Measurements from ENCODE around the gene RAPGEF5. TPM values are rescaled to one million over a fixed set of nuclear protein-coding genes. Genes with fewer than 3 reads are reported as not detected.

Gene RAPGEF5
- total and polyA plus RNA-seq, 12 donors = 5.1 to 87.0 (median 26.0) TPM

GRCh38 chr7:22156205-22156604 lies 200.7 kb downstream of the RAPGEF5 start:
- Histone ChIP-seq H3K27me3 (no peaks in the 10 kb centered on the region), H3K36me3 (replicated peaks in 1 of 2) (peaks cover 0 to 24% of the 10 kb centered on the region in 2 donors), H3K4me3 (no peak overlapping the region), H3K27ac (no peak overlapping the region), H3K9me3 (replicated peaks in 1 of 3) (no peaks in the 10 kb centered on the region), H3K4me1 (replicated peaks in 1 of 2) (no peaks in the 10 kb centered on the region)
- WGBS, 4 donors = 52 to 65% (median 57%) methylated on average over 4 of the region's 4 CpGs
- intact Hi-C loops (cut with DNase I) = no loop called here
- peak in 2 of 7 donors; percentile 12 to 25 for DNase-seq
- no peak for TF ChIP-seq CTCF (IDR thresholded peaks at IDR 0.05)

- Histone ChIP-seq H3K4me3 (no peak overlapping the region), H3K4me1 (replicated peaks in 1 of 2) (no peaks in the 10 kb centered on the region), H3K27me3 (no peaks in the 10 kb centered on the region), H3K36me3 (replicated peaks in 1 of 2) (peaks cover 0 to 22% of the 10 kb centered on the region in 2 donors), H3K9me3 (replicated peaks in 1 of 3) (no peaks in the 10 kb centered on the region), H3K27ac (no peak overlapping the region)
- WGBS, 4 donors = 27 to 56% (median 51%) methylated on average over 1 to 2 of the region's 2 CpGs
- intact Hi-C loops (cut with DNase I) = no loop called here
- TF ChIP-seq POLR2A (IDR thresholded peaks at IDR 0.05) = no peak
- no peak for TF ChIP-seq CTCF (IDR thresholded peaks at IDR 0.05)
- no peak for DNase-seq
These were observed 202.8 kb downstream of the RAPGEF5 start for GRCh38 chr7:22154143-22154529.

- no peak for DNase-seq
- H3K4me3 ChIP-seq = no peak overlapping the region
- TF ChIP-seq CTCF (IDR thresholded peaks at IDR 0.05) (no peak), POLR2A (IDR thresholded peaks at IDR 0.05) (no peak)
- WGBS, 4 donors = 81 to 84% (median 83%) methylated on average over 8 of the region's 8 CpGs
- no peaks in the 10 kb centered on the region for H3K4me1 ChIP-seq (replicated peaks in 1 of 2)
- H3K27ac ChIP-seq = no peak overlapping the region
- H3K9me3 ChIP-seq (replicated peaks in 1 of 3) = no peaks in the 10 kb centered on the region
- intact Hi-C loops (cut with DNase I) = no loop called here
- no peaks in the 10 kb centered on the region for H3K27me3 ChIP-seq
- peaks cover 0 to 27% of the 10 kb centered on the region in 2 donors for H3K36me3 ChIP-seq (replicated peaks in 1 of 2)
These were observed 203.4 kb downstream of the RAPGEF5 start for GRCh38 chr7:22153432-22154142.

GRCh38 chr7:22152690-22153089 lies 204.3 kb downstream of the RAPGEF5 start:
- Histone ChIP-seq H3K4me3 (no peak overlapping the region), H3K4me1 (replicated peaks in 1 of 2) (no peaks in the 10 kb centered on the region), H3K36me3 (replicated peaks in 1 of 2) (peaks cover 0 to 23% of the 10 kb centered on the region in 2 donors), H3K27me3 (no peaks in the 10 kb centered on the region), H3K27ac (no peak overlapping the region), H3K9me3 (replicated peaks in 1 of 3) (no peaks in the 10 kb centered on the region)
- WGBS, 4 donors = 91 to 96% (median 94%) methylated on average over 3 of the region's 3 CpGs
- no peak for DNase-seq
- no peak for TF ChIP-seq POLR2A (IDR thresholded peaks at IDR 0.05)
- no peak for TF ChIP-seq CTCF (IDR thresholded peaks at IDR 0.05)
- intact Hi-C loops (cut with DNase I) = no loop called here
